ENCODE results near the gene TMEM117.

Gene TMEM117

GRCh38 chr12:43848226-43848507, 12.3 kb downstream of the TMEM117 start (continued):
- TF ChIP-seq CREB5 (CRISPR knock-in tag; IDR thresholded peaks at IDR 0.05; ENCODE audit: low read depth) (no peak), POU6F1 (CRISPR knock-in tag; IDR thresholded peaks at IDR 0.05; ENCODE audit: borderline replicate concordance, low read depth) (no peak), ZC3H10 (CRISPR knock-in tag; IDR thresholded peaks at IDR 0.05) (no peak), CSRNP3 (CRISPR knock-in tag; IDR thresholded peaks at IDR 0.05) (no peak)

- no peak for ATAC-seq
- no peak for TF ChIP-seq GLIS3 (CRISPR knock-in tag; IDR thresholded peaks at IDR 0.05)
- TF ChIP-seq SNAI2 (CRISPR knock-in tag; IDR thresholded peaks at IDR 0.05): no peak
- TF ChIP-seq ZNF8 (CRISPR knock-in tag; IDR thresholded peaks at IDR 0.05): no peak
- no peak for TF ChIP-seq PPARA (CRISPR knock-in tag; IDR thresholded peaks at IDR 0.05; ENCODE audit: borderline replicate concordance)
- no peak for TF ChIP-seq CREB5 (CRISPR knock-in tag; IDR thresholded peaks at IDR 0.05; ENCODE audit: low read depth)
- TF ChIP-seq ISL1 (CRISPR knock-in tag; IDR thresholded peaks at IDR 0.05): no peak
- TF ChIP-seq ARNTL (CRISPR knock-in tag; IDR thresholded peaks at IDR 0.05; ENCODE audit: borderline replicate concordance, low read depth): no peak
- no peak for TF ChIP-seq TOX (CRISPR knock-in tag; IDR thresholded peaks at IDR 0.05; ENCODE audit: borderline replicate concordance)
- TF ChIP-seq PATZ1 (CRISPR knock-in tag; IDR thresholded peaks at IDR 0.05; ENCODE audit: borderline replicate concordance): no peak
- TF ChIP-seq ZNF70 (CRISPR knock-in tag; IDR thresholded peaks at IDR 0.05): no peak
- no peak for TF ChIP-seq CSDC2 (CRISPR knock-in tag; IDR thresholded peaks at IDR 0.05)
- TF ChIP-seq BACH2 (CRISPR knock-in tag; IDR thresholded peaks at IDR 0.05; ENCODE audit: borderline replicate concordance): no peak
- no peak for TF ChIP-seq CSRNP3 (CRISPR knock-in tag; IDR thresholded peaks at IDR 0.05)
- no peak for TF ChIP-seq ZNF565 (CRISPR knock-in tag; conservative IDR thresholded peaks at IDR 0.05; ENCODE audit: low read depth)
- no peak for TF ChIP-seq ZFP3 (CRISPR knock-in tag; IDR thresholded peaks at IDR 0.05)
- no peak for TF ChIP-seq ZFP30 (CRISPR knock-in tag; IDR thresholded peaks at IDR 0.05)
Observed at GRCh38 chr12:43848786-43849185, 12.9 kb downstream of the TMEM117 start.

GRCh38 chr12:43852744-43853143, 16.9 kb downstream of the TMEM117 start:
- ATAC-seq: no peak
- TF ChIP-seq POU6F1 (CRISPR knock-in tag; IDR thresholded peaks at IDR 0.05; ENCODE audit: borderline replicate concordance, low read depth) (no peak), PPARA (CRISPR knock-in tag; IDR thresholded peaks at IDR 0.05; ENCODE audit: borderline replicate concordance) (no peak), CREB5 (CRISPR knock-in tag; IDR thresholded peaks at IDR 0.05; ENCODE audit: low read depth) (no peak), ZFP3 (CRISPR knock-in tag; IDR thresholded peaks at IDR 0.05) (no peak), ZC3H10 (CRISPR knock-in tag; IDR thresholded peaks at IDR 0.05) (no peak), GLIS3 (CRISPR knock-in tag; IDR thresholded peaks at IDR 0.05) (no peak), CSDC2 (CRISPR knock-in tag; IDR thresholded peaks at IDR 0.05) (no peak), ESRRG (CRISPR knock-in tag; IDR thresholded peaks at IDR 0.05) (no peak), SNAI2 (CRISPR knock-in tag; IDR thresholded peaks at IDR 0.05) (no peak), RARB (CRISPR knock-in tag; IDR thresholded peaks at IDR 0.05) (no peak), CSRNP3 (CRISPR knock-in tag; IDR thresholded peaks at IDR 0.05) (no peak), BACH2 (CRISPR knock-in tag; IDR thresholded peaks at IDR 0.05; ENCODE audit: borderline replicate concordance) (no peak), PATZ1 (CRISPR knock-in tag; IDR thresholded peaks at IDR 0.05; ENCODE audit: borderline replicate concordance) (no peak), ZFP30 (CRISPR knock-in tag; IDR thresholded peaks at IDR 0.05) (no peak), ZNF565 (CRISPR knock-in tag; conservative IDR thresholded peaks at IDR 0.05; ENCODE audit: low read depth) (no peak), TOX (CRISPR knock-in tag; IDR thresholded peaks at IDR 0.05; ENCODE audit: borderline replicate concordance) (no peak)

Data from SK-N-SH treated with all-trans-retinoic acid at 6 μM for 48 hours (cell line).